SW 1271 (cell line): ENCODE measurements around the gene GHRL.

Experiments used
- DNase-seq, 2 experiments: peaks; one replicate each; lab custom pipeline; 2025; lab: John Stamatoyannopoulos, UW

The GHRL gene

GRCh38 chr3:10327592-10327991, 34.8 kb upstream of the GHRL start:
- DNase-seq, result no peak

DNA sequence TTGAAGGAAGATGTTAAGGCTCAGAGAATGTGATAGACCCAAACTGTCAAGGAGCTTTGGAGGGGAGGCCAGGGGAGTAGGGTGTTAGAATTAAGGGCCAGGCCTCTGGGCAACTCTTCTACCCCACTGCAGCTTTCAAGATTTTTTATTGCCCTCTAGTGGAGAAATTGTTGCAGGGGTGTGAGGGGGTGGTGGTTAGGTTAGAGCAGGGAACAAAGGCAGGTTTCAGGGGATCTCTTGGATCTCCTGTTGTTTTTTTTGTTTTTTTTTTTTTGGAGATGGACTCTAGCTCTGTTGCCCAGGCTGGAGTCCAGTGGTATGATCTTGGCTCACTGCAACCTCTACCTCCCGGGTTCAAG, 29.6 kb upstream of the GHRL start:
- DNase-seq, result peak in 1 of 2 experiments; percentile 33

DNA sequence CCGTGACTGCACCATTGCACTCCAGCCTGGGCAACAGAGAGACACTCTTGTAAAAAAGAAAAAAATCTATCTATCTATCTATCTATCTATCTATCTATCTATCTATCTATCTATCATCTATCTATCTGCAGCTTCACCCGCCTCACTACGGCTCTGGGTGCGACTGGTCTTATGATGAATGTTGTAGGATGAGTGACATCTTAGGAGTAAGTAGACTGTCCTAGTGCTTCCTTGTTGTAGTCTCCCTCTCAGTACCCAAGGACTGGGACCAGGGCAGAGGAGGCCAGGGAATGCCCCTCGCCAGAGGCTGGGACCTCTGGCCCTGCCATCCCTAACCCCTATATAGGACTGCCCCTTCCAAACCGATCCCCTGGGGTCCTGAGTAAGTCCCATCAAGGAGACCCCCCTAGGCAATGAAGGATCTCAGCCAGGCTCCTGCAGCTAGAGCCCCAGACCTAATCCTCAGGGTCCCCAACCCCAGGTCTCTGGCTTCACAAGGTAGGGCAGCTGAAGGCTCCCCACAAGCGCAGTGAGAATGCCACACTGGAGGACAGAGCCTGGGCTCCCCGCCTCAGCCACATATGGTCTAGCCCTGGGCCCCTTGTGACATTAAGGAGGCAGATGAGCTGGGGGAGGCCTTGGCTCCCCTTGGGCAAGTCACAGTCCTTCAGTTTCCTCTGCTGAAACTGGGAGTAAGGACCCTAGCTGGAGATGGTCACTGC, 29.0 kb upstream of the GHRL start:
- DNase-seq, result no peak

- DNase-seq, result no peak
Observed at GRCh38 chr3:10320320-10320677, 27.6 kb upstream of the GHRL start.

DNA sequence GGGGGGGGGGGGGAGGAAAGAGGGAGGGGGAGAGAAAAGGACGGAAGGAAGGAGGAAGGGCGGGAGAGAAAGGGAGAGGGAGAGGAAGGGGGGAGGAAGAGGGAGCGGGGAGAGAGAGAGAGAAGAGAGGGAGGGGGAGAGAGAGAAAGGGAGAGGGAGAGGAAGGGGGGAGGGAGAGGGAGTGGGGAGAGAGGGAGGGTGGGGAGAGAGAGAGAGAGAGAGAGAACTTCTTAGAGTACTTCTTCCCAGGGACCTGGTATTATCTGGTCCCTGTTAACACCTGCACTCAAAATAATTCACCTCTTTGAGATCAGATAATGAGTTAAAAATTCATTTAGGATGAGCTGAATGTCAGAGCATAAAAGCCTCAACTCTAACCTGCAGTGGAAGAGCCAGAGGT, 27.1 kb upstream of the GHRL start:
- no peak for DNase-seq

DNA sequence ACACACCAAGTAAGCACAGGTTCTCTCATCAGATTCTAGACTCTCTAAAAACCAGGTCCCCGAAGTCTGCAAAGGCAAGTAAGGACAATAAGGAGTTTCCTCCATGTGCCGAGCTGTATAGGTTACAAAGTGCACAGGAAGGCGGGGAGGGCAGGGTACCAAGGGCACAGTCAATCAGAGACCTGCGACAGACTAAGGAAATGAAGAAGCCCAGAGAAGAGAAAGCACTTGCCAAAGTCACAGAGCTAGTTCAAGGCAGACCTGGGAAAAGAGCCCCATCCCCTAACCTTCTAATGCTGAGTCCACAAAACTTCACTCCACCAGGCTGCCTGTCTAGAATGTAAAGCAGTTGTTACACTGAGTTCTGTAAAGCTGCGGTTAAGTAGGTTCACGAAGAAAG, 26.5 kb upstream of the GHRL start:
- DNase-seq, result no peak

- no peak for DNase-seq
Observed at GRCh38 chr3:10317961-10318350, 25.2 kb upstream of the GHRL start.

GRCh38 chr3:10317311-10317960, 24.7 kb upstream of the GHRL start:
- no peak for DNase-seq

DNA sequence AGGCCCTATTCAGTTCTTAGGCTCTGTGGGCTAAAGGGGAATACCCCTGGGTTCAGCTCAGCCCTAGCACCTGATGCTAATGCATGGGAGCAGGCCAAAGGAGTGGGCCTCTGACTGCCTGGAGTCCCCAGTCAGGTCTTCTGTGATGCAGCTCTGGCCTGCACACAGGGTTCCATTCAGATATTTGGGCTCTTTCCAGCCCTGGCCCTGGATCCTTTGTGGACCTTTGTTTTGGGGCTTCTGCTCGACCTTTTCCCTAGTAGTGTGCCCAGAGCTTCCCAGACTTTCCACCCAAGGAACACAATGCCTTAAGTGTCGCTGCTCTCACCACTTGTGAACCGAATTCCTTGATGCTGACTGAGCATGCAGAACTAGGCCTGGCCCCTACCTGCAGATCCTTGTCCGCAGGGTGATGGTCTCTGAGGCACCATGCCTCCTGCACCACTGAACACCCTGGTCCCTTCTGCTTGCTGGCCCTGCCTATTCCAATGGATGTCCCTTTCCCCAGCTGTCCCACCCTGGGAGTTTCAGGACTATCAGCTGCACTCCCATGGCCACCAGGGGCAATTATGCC, 23.1 kb upstream of the GHRL start:
- no peak for DNase-seq

GRCh38 chr3:10315101-10315500, 22.4 kb upstream of the GHRL start:
- DNase-seq, result no peak

DNA sequence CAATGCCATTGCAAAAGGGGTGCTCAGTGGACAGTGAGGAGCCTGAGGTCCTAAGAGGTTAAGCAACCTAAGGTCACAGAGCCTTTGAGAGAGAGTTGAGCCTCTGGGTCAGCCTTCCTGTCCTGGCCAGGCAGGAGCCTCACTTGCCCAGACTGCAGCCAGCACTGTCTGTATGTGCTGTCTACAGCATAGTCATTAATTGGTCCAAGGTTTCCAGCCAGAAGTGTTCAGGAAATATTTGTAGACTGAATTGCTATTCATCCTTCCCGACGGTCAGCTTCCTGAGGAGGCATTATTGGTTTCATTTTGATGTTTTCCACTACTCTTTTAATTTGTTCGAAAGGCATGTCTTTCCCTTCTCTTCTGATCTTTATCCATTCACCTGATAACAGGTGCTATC, 20.1 kb upstream of the GHRL start:
- DNase-seq, result no peak

- DNase-seq, result no peak
Observed at GRCh38 chr3:10312391-10312790, 19.6 kb upstream of the GHRL start.

DNA sequence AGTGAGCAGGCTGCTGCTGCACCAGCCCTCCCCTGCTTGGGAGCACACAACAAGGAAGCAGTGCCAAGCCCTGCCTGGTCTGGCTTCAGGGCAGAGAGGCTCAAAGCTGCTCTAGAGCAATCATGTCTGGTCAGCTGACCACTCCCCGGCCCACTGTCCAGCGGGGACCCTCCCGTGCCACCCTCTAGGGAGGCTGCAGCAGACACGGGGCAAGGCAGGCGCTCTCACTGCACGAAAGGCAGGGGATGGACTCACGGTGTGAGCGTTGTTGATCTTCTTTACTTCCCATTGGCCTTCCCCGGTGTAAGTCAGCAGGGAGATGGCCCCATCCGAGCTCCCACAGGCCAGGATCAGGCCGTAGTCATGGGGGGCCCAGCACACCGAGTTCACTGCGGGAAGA, 19.0 kb upstream of the GHRL start:
- DNase-seq, result no peak

- DNase-seq, result no peak
Observed at GRCh38 chr3:10310578-10310977, 17.8 kb upstream of the GHRL start.

GRCh38 chr3:10309736-10310135, 17.0 kb upstream of the GHRL start:
- DNase-seq, result no peak

GRCh38 chr3:10308678-10309077, 15.9 kb upstream of the GHRL start:
- DNase-seq, result no peak

GRCh38 chr3:10306156-10306555, 13.4 kb upstream of the GHRL start:
- DNase-seq, result no peak

GRCh38 chr3:10305331-10305902, 12.7 kb upstream of the GHRL start:
- no peak for DNase-seq

GRCh38 chr3:10304905-10305304, 12.2 kb upstream of the GHRL start:
- DNase-seq, result no peak

- no peak for DNase-seq
Observed at GRCh38 chr3:10303785-10304184, 11.0 kb upstream of the GHRL start.

- no peak for DNase-seq
Observed at GRCh38 chr3:10303105-10303504, 10.4 kb upstream of the GHRL start.

DNA sequence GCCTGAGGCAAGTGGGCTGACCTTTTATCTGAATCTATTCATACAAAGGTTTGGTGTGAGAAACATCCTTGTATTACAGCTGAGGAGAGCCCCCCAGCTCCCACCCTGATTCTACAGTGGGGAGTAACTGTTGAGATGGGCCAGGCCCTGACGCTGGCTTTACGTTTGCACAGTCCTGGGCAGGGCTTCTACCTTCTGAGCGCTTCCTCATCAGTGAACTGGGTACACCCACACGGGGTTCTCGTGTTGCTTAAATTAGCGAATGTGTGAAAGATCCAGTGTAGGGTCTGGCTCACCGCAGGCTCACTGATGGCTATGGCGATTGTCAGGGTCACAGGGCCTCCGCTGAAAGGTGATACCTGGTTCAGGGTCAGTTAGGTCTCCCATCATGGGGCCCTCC, 7.3 kb upstream of the GHRL start:
- DNase-seq, result no peak

GRCh38 chr3:10299679-10300078, 6.9 kb upstream of the GHRL start:
- no peak for DNase-seq

GRCh38 chr3:10299175-10299574, 6.4 kb upstream of the GHRL start:
- DNase-seq, result no peak
